Loucy (cell line): ENCODE data around the gene UBALD1.

Experiments
- H2AFZ ChIP-seq: fragments of 200-600 bp; sonication (generic); 2 replicates; pipeline ENCODE4 v1.6.0; 2016; ENCODE audit warnings: antibody characterized with exemption, mild to moderate bottlenecking, low read length, moderate library complexity
- H3F3A ChIP-seq: fragments of 200-600 bp; 2 replicates; pipeline ENCODE4 v1.6.0; 2016; ENCODE audit warnings: antibody characterized with exemption, low read depth, mild to moderate bottlenecking
- H3K27me3 ChIP-seq: fragments of 200-600 bp; sonication (generic); 2 replicates; pipeline ENCODE4 v1.6.1; 2014; ENCODE audit warnings: low read length, mild to moderate bottlenecking; ENCODE audit not compliant: insufficient read depth, poor library complexity, severe bottlenecking
- H3K36me3 ChIP-seq: fragments of 200-600 bp; sonication (generic); 2 replicates; pipeline ENCODE4 v1.6.1; 2016; ENCODE audit warnings: low read length; ENCODE audit not compliant: insufficient read depth
- H3K4me1 ChIP-seq: fragments of 200-600 bp; sonication (generic); 2 replicates; pipeline ENCODE4 v1.5.1; 2014; ENCODE audit warnings: low read length, mild to moderate bottlenecking; ENCODE audit not compliant: insufficient read depth, poor library complexity, severe bottlenecking
- H3K4me2 ChIP-seq: fragments of 200-600 bp; sonication (generic); 2 replicates; pipeline ENCODE4 v1.6.0; 2014; ENCODE audit warnings: antibody characterized with exemption, low read length, low read depth, mild to moderate bottlenecking; ENCODE audit not compliant: poor library complexity, severe bottlenecking
- H3K4me3 ChIP-seq: fragments of 200-600 bp; sonication (generic); 2 replicates; pipeline ENCODE4 v1.5.1; 2014; ENCODE audit warnings: low read length, mild to moderate bottlenecking, mixed read lengths; ENCODE audit not compliant: poor library complexity, severe bottlenecking
- H3K79me2 ChIP-seq: fragments of 200-600 bp; sonication (generic); 2 replicates; pipeline ENCODE4 v1.6.1; 2014; ENCODE audit warnings: low read length; ENCODE audit not compliant: insufficient read depth
- H3K9ac ChIP-seq: fragments of 200-600 bp; sonication (generic); 2 replicates; pipeline ENCODE4 v1.6.0; 2014; ENCODE audit warnings: mild to moderate bottlenecking, low read depth, low read length, moderate library complexity; ENCODE audit not compliant: poor library complexity, severe bottlenecking
- H3K9me2 ChIP-seq: fragments of 200-600 bp; sonication (generic); replicated peaks from 2 replicates; pipeline ENCODE4 v1.6.1; 2016; ENCODE audit warnings: low read depth, low read length, mixed read lengths
- H3K9me3 ChIP-seq: fragments of 200-600 bp; sonication (generic); 2 replicates; pipeline ENCODE4 v1.6.1; 2014; ENCODE audit warnings: mild to moderate bottlenecking, antibody characterized with exemption, low read length, low read depth; ENCODE audit not compliant: insufficient read depth
- H4K20me1 ChIP-seq: fragments of 200-600 bp; sonication (generic); 2 replicates; pipeline ENCODE4 v1.6.0; 2014; ENCODE audit warnings: antibody characterized with exemption, low read length, mild to moderate bottlenecking; ENCODE audit not compliant: insufficient read depth, poor library complexity, severe bottlenecking
- CTCF ChIP-seq: fragments of 200-600 bp; sonication (generic); conservative IDR thresholded peaks from 2 replicates; pipeline ENCODE4 v1.5.1; 2014; ENCODE audit warnings: mild to moderate bottlenecking, antibody characterized with exemption, low read length
- EZH2phosphoT487 ChIP-seq: fragments of 200-600 bp; IDR thresholded peaks from 2 replicates; pipeline ENCODE4 v1.6.1; 2018; ENCODE audit warnings: antibody characterized with exemption, mild to moderate bottlenecking, moderate library complexity, borderline replicate concordance

Gene UBALD1

GRCh38 chr16:4634768-4635167, 20.1 kb upstream of the UBALD1 start:
- H3K4me3 ChIP-seq: no peak overlapping the region
- no peaks in the 10 kb centered on the region for H3K36me3 ChIP-seq
- no peak overlapping the region for H3K9ac ChIP-seq
- no peaks in the 10 kb centered on the region for H3F3A ChIP-seq
- H4K20me1 ChIP-seq: peaks cover 2% of the 10 kb centered on the region
- TF ChIP-seq CTCF (no peak), EZH2phosphoT487 (no peak)
- peaks cover 21% of the 10 kb centered on the region; the same call in 1 of the 2 replicates for H3K79me2 ChIP-seq
- H2AFZ ChIP-seq: no peak overlapping the region
- H3K27me3 ChIP-seq: no peaks in the 10 kb centered on the region
- no peaks in the 10 kb centered on the region for H3K9me2 ChIP-seq
- no peaks in the 10 kb centered on the region for H3K9me3 ChIP-seq
- no peak overlapping the region for H3K4me2 ChIP-seq
- no peaks in the 10 kb centered on the region for H3K4me1 ChIP-seq

- no peaks in the 10 kb centered on the region for H3K9me3 ChIP-seq
- H2AFZ ChIP-seq: no peak overlapping the region
- no peak overlapping the region for H3K4me3 ChIP-seq
- H3K9ac ChIP-seq: no peak overlapping the region
- H4K20me1 ChIP-seq: peaks cover 2% of the 10 kb centered on the region
- no peak for TF ChIP-seq CTCF
- no peak for TF ChIP-seq EZH2phosphoT487
- no peaks in the 10 kb centered on the region for H3K36me3 ChIP-seq
- H3K27me3 ChIP-seq: no peaks in the 10 kb centered on the region
- H3F3A ChIP-seq: no peaks in the 10 kb centered on the region
- no peaks in the 10 kb centered on the region for H3K4me1 ChIP-seq
- peaks cover 23% of the 10 kb centered on the region; the same call in 1 of the 2 replicates for H3K79me2 ChIP-seq
- no peak overlapping the region for H3K4me2 ChIP-seq
- no peaks in the 10 kb centered on the region for H3K9me2 ChIP-seq
These were observed 19.4 kb upstream of the UBALD1 start for GRCh38 chr16:4633910-4634635.

- H3K9ac ChIP-seq: no peak overlapping the region
- no peak overlapping the region for H2AFZ ChIP-seq
- peaks cover 39% of the 10 kb centered on the region for H3K79me2 ChIP-seq
- peaks cover 9% of the 10 kb centered on the region for H3K4me1 ChIP-seq
- H3K9me3 ChIP-seq: no peaks in the 10 kb centered on the region
- no peaks in the 10 kb centered on the region for H3K27me3 ChIP-seq
- peaks cover 2% of the 10 kb centered on the region for H4K20me1 ChIP-seq
- H3K36me3 ChIP-seq: no peaks in the 10 kb centered on the region
- no peaks in the 10 kb centered on the region for H3K9me2 ChIP-seq
- H3K4me2 ChIP-seq: no peak overlapping the region
- TF ChIP-seq CTCF: no peak
- H3K4me3 ChIP-seq: no peak overlapping the region
- H3F3A ChIP-seq: no peaks in the 10 kb centered on the region
These were observed 16.8 kb upstream of the UBALD1 start for GRCh38 chr16:4631444-4631843.
